GM23248 (cell line): ENCODE data around the gene SPATA2L.

Source experiments
- EZH2 ChIP-seq: fragments of 200-600 bp; sonication (generic); IDR thresholded peaks from 2 replicates; pipeline ENCODE4 v1.6.1; 2018; ENCODE audit warnings: antibody characterized with exemption, mild to moderate bottlenecking; ENCODE audit not compliant: insufficient read depth, poor library complexity, severe bottlenecking
- EZH2phosphoT487 ChIP-seq: fragments of 200-600 bp; sonication (generic); IDR thresholded peaks from 2 replicates; pipeline ENCODE4 v1.6.1; 2018; ENCODE audit warnings: antibody characterized with exemption, moderate library complexity, mild to moderate bottlenecking, low read depth; ENCODE audit not compliant: insufficient read depth

GRCh38 chr16:89660146-89660545 lies 41.4 kb downstream of the SPATA2L start:
- no peak for TF ChIP-seq EZH2
- no peak for TF ChIP-seq EZH2phosphoT487
